Neural cell (in vitro differentiated cells): ENCODE results near the gene PTPRB. TPM values are rescaled to one million over a fixed set of nuclear protein-coding genes. Genes with fewer than 3 reads are reported as not detected.

ENCODE experiments used
- H2AFZ ChIP-seq: fragments of 200-600, 300-800 bp; sonication (generic), shearing (Covaris generic); 2 replicates; pipeline ENCODE4 v1.6.0; 2014; ENCODE audit warnings: low read depth, mild to moderate bottlenecking, antibody characterized with exemption, low read length, moderate library complexity
- H3F3A ChIP-seq: fragments of 200-600 bp; shearing (Covaris generic); 2 replicates; pipeline ENCODE4 v1.6.1; 2016; ENCODE audit warnings: mild to moderate bottlenecking, moderate library complexity, mixed read lengths, antibody characterized with exemption, low read length; ENCODE audit not compliant: insufficient read depth, poor library complexity, severe bottlenecking
- H3K27ac ChIP-seq: fragments of 200-600, 300-800 bp; sonication (generic), shearing (Covaris generic); 2 replicates; pipeline ENCODE4 v1.5.1; 2014; ENCODE audit warnings: mild to moderate bottlenecking, low read length, moderate library complexity
- H3K27me3 ChIP-seq: fragments of 300-800, 200-600 bp; sonication (generic), shearing (Covaris generic); 2 replicates; pipeline ENCODE4 v1.6.0; 2014; ENCODE audit warnings: mild to moderate bottlenecking, low read depth, low read length, moderate library complexity; ENCODE audit not compliant: insufficient read depth
- H3K36me3 ChIP-seq: fragments of 300-800, 200-600 bp; sonication (generic), shearing (Covaris generic); 2 replicates; pipeline ENCODE4 v1.5.1; 2014; ENCODE audit warnings: mild to moderate bottlenecking, antibody characterized with exemption, low read length, moderate library complexity; ENCODE audit not compliant: insufficient read depth
- H3K4me2 ChIP-seq: fragments of 300-800, 200-600 bp; sonication (generic), shearing (Covaris generic); 2 replicates; pipeline ENCODE4 v1.6.0; 2014; ENCODE audit warnings: mild to moderate bottlenecking, low read length
- H3K4me3 ChIP-seq: fragments of 300-800, 200-600 bp; sonication (generic), shearing (Covaris generic); 2 replicates; pipeline ENCODE4 v1.5.1; 2014; ENCODE audit warnings: mild to moderate bottlenecking, low read length, moderate library complexity
- H3K79me2 ChIP-seq: fragments of 200-600 bp; shearing (Covaris generic); replicated peaks from 2 replicates; pipeline ENCODE4 v1.6.0; 2014; ENCODE audit warnings: mild to moderate bottlenecking, low read length, moderate library complexity; ENCODE audit not compliant: insufficient read depth
- H3K9ac ChIP-seq: fragments of 300-800, 200-600 bp; sonication (generic), shearing (Covaris generic); 2 replicates; pipeline ENCODE4 v1.6.1; 2016; ENCODE audit warnings: mild to moderate bottlenecking, low read length, mixed read lengths
- H3K9me2 ChIP-seq: fragments of 200-600 bp; shearing (Covaris generic); 2 replicates; pipeline ENCODE4 v1.6.1; 2016; ENCODE audit warnings: mild to moderate bottlenecking, low read length, mixed read lengths; ENCODE audit not compliant: insufficient read depth
- H3K9me3 ChIP-seq: fragments of 200-600, 300-800 bp; sonication (generic), shearing (Covaris generic); 2 replicates; pipeline ENCODE4 v1.6.1; 2016; ENCODE audit warnings: mild to moderate bottlenecking, mixed run types, low read length, moderate library complexity, mixed read lengths
- H4K20me1 ChIP-seq: fragments of 200-600 bp; shearing (Covaris generic); 2 replicates; pipeline ENCODE4 v1.6.1; 2016; ENCODE audit warnings: mild to moderate bottlenecking, mixed run types; ENCODE audit not compliant: insufficient read depth
- CTCF ChIP-seq: fragments of 450-650 bp; IDR thresholded peaks from 2 replicates; pipeline ENCODE4 v1.5.1; 2014; ENCODE audit warnings: antibody characterized with exemption, mild to moderate bottlenecking, moderate library complexity; ENCODE audit not compliant: poor library complexity, severe bottlenecking
- EP300 ChIP-seq: fragments of 450-650 bp; conservative IDR thresholded peaks from 2 replicates; pipeline ENCODE4 v1.6.1; 2014; ENCODE audit warnings: antibody characterized with exemption, mild to moderate bottlenecking, moderate library complexity; ENCODE audit not compliant: poor library complexity, severe bottlenecking
- EZH2 ChIP-seq: fragments of 200-600, 300-800 bp; shearing (Covaris generic), sonication (generic); IDR thresholded peaks from 2 replicates; pipeline ENCODE4 v1.6.1; 2014; ENCODE audit warnings: antibody characterized with exemption, low read length, borderline replicate concordance, mild to moderate bottlenecking; ENCODE audit not compliant: insufficient read depth, poor library complexity, severe bottlenecking
- MXI1 ChIP-seq: fragments of 450-650 bp; conservative IDR thresholded peaks from 2 replicates; pipeline ENCODE4 v1.6.1; 2014; ENCODE audit warnings: antibody characterized with exemption, mild to moderate bottlenecking; ENCODE audit not compliant: poor library complexity, severe bottlenecking
- POLR2AphosphoS5 ChIP-seq: IDR thresholded peaks from 2 replicates; pipeline ENCODE4 v1.6.1; 2012
- RAD21 ChIP-seq: fragments of 450-650 bp; conservative IDR thresholded peaks from 2 replicates; pipeline ENCODE4 v1.6.1; 2014; ENCODE audit warnings: antibody characterized with exemption, mild to moderate bottlenecking, moderate library complexity
- REST ChIP-seq: IDR thresholded peaks from 2 replicates; pipeline ENCODE4 v1.6.1; 2012; ENCODE audit warnings: borderline replicate concordance
- SMC3 ChIP-seq: fragments of 450-650 bp; conservative IDR thresholded peaks from 2 replicates; pipeline ENCODE4 v1.6.1; 2014; ENCODE audit warnings: antibody characterized with exemption, mild to moderate bottlenecking, moderate library complexity; ENCODE audit not compliant: poor library complexity
- TAF1 ChIP-seq: IDR thresholded peaks from 2 replicates; pipeline ENCODE4 v1.6.1; 2012; ENCODE audit warnings: low read depth
- polyA plus RNA-seq: library from polyadenylated mRNA; depleted of rRNA; stranded (reverse); fragments of >200 nt; gene quantifications from 2 replicates; pipeline ENCODE4 v1.2.3, GENCODE V29; 2014

Gene PTPRB
- polyA plus RNA-seq, 1 donor from 2014 or later = 0.26 TPM

GRCh38 chr12:70645494-70646317 lies 8.5 kb upstream of the PTPRB start:
- Histone ChIP-seq H3K36me3 (no peaks in the 10 kb centered on the region), H3F3A (no peaks in the 10 kb centered on the region), H3K9ac (no peak overlapping the region), H4K20me1 (no peaks in the 10 kb centered on the region), H3K9me2 (no peaks in the 10 kb centered on the region), H3K27me3 (no peaks in the 10 kb centered on the region), H3K9me3 (no peaks in the 10 kb centered on the region), H3K4me3 (no peak overlapping the region), H2AFZ (no peak overlapping the region), H3K79me2 (no peaks in the 10 kb centered on the region), H3K27ac (no peak overlapping the region), H3K4me2 (no peak overlapping the region)
- no peak for TF ChIP-seq POLR2AphosphoS5
- no peak for TF ChIP-seq SMC3
- TF ChIP-seq TAF1 = no peak
- no peak for TF ChIP-seq CTCF
- no peak for TF ChIP-seq EP300
- TF ChIP-seq RAD21 = no peak
- no peak for TF ChIP-seq REST

GRCh38 chr12:70644861-70645260 lies 7.6 kb upstream of the PTPRB start:
- no peaks in the 10 kb centered on the region for H3K9me2 ChIP-seq
- TF ChIP-seq RAD21 = no peak
- TF ChIP-seq SMC3 = no peak
- TF ChIP-seq EP300 = no peak
- TF ChIP-seq EZH2 = no peak
- TF ChIP-seq POLR2AphosphoS5 = no peak
- no peak for TF ChIP-seq CTCF
- TF ChIP-seq TAF1 = no peak
- no peak for TF ChIP-seq MXI1
- no peak for TF ChIP-seq REST
- H3F3A ChIP-seq = no peaks in the 10 kb centered on the region
- no peaks in the 10 kb centered on the region for H3K27me3 ChIP-seq
- H3K36me3 ChIP-seq = no peaks in the 10 kb centered on the region
- no peak overlapping the region for H3K4me2 ChIP-seq
- no peak overlapping the region for H3K27ac ChIP-seq
- no peak overlapping the region for H2AFZ ChIP-seq
- no peaks in the 10 kb centered on the region for H3K9me3 ChIP-seq
- H3K4me3 ChIP-seq = no peak overlapping the region
- no peak overlapping the region for H3K9ac ChIP-seq
- no peaks in the 10 kb centered on the region for H4K20me1 ChIP-seq
- H3K79me2 ChIP-seq = no peaks in the 10 kb centered on the region
